ENCODE measurements around the gene RAD51AP2.
"Not testable (repeated sequence)": the region's sequence is repeated elsewhere in the genome, so short reads cannot be mapped to it uniquely, and the experiment has no call there.

Gene RAD51AP2

GRCh38 chr2:17538844-17539554 lies 20.8 kb upstream of the RAD51AP2 start:
- peak overlapping the region; percentile 85 for H3K27ac ChIP-seq

GRCh38 chr2:17538022-17538843 lies 20.0 kb upstream of the RAD51AP2 start:
- H3K27ac ChIP-seq = peak overlapping the region; percentile 85
- DNase-seq (ENCODE audit: low read depth, low spot score) = no peak

More at GRCh38 chr2:17538844-17539554, 20.8 kb upstream of the RAD51AP2 start:
- DNase-seq (ENCODE audit: low read depth, low spot score) = peak; percentile 79

GRCh38 chr2:17536416-17536815 lies 18.2 kb upstream of the RAD51AP2 start:
- peak overlapping the region; percentile 56 for H3K27ac ChIP-seq
- DNase-seq (ENCODE audit: low read depth, low spot score) = no peak

- no peak for DNase-seq (ENCODE audit: low read depth, low spot score)
Observed at GRCh38 chr2:17533546-17533945, 15.3 kb upstream of the RAD51AP2 start.

GRCh38 chr2:17529771-17530170 lies 11.5 kb upstream of the RAD51AP2 start:
- no peak for DNase-seq (ENCODE audit: low read depth, low spot score)
- H3K27ac ChIP-seq = no peak overlapping the region

More at GRCh38 chr2:17533546-17533945, 15.3 kb upstream of the RAD51AP2 start:
- no peak overlapping the region for H3K27ac ChIP-seq

- no peak for DNase-seq (ENCODE audit: low read depth, low spot score)
- H3K27ac ChIP-seq = no peak overlapping the region
Observed at GRCh38 chr2:17522303-17522702, 4.1 kb upstream of the RAD51AP2 start.

- no peak for DNase-seq (ENCODE audit: low read depth, low spot score)
- no peak overlapping the region for H3K27ac ChIP-seq
Observed at GRCh38 chr2:17521621-17522020, 3.4 kb upstream of the RAD51AP2 start.

GRCh38 chr2:17520761-17521160 lies 2.5 kb upstream of the RAD51AP2 start:
- DNase-seq (ENCODE audit: low read depth, low spot score) = no peak
- no peak overlapping the region for H3K27ac ChIP-seq

- DNase-seq (ENCODE audit: low read depth, low spot score) = no peak
- H3K27ac ChIP-seq = no peak overlapping the region
Observed at GRCh38 chr2:17519486-17519885, 1.2 kb upstream of the RAD51AP2 start.

- DNase-seq (ENCODE audit: low read depth, low spot score) = no peak
- no peak overlapping the region for H3K27ac ChIP-seq
Observed at GRCh38 chr2:17517481-17518211, 594 bp downstream of the RAD51AP2 start.

GRCh38 chr2:17515652-17516051 lies 2.6 kb downstream of the RAD51AP2 start:
- H3K27ac ChIP-seq = no peak overlapping the region
- DNase-seq (ENCODE audit: low read depth, low spot score) = no peak

GRCh38 chr2:17506736-17507616 lies 11.3 kb downstream of the RAD51AP2 start:
- peak; percentile 52 for DNase-seq (ENCODE audit: low read depth, low spot score)
- peak overlapping the region; percentile 85 for H3K27ac ChIP-seq

GRCh38 chr2:17497718-17498117 lies 20.5 kb downstream of the RAD51AP2 start:
- no peak overlapping the region for H3K27ac ChIP-seq
- DNase-seq (ENCODE audit: low read depth, low spot score) = no peak

GRCh38 chr2:17495590-17495989 lies 22.6 kb downstream of the RAD51AP2 start:
- peak; percentile 84 for DNase-seq (ENCODE audit: low read depth, low spot score)
- peak overlapping the region; percentile 66 for H3K27ac ChIP-seq

GRCh38 chr2:17490165-17490564 lies 28.1 kb downstream of the RAD51AP2 start:
- H3K27ac ChIP-seq; DNase-seq (ENCODE audit: low read depth, low spot score): not testable (repeated sequence)

GRCh38 chr2:17488610-17489009 lies 29.6 kb downstream of the RAD51AP2 start:
- not testable (repeated sequence) for DNase-seq (ENCODE audit: low read depth, low spot score); H3K27ac ChIP-seq

GRCh38 chr2:17483496-17483895 lies 34.7 kb downstream of the RAD51AP2 start:
- no peak overlapping the region for H3K27ac ChIP-seq
- no peak for DNase-seq (ENCODE audit: low read depth, low spot score)

GRCh38 chr2:17482651-17483050 lies 35.6 kb downstream of the RAD51AP2 start:
- DNase-seq (ENCODE audit: low read depth, low spot score) = no peak
- no peak overlapping the region for H3K27ac ChIP-seq

GRCh38 chr2:17479875-17480274 lies 38.4 kb downstream of the RAD51AP2 start:
- H3K27ac ChIP-seq = no peak overlapping the region
- no peak for DNase-seq (ENCODE audit: low read depth, low spot score)

GRCh38 chr2:17476830-17477229 lies 41.4 kb downstream of the RAD51AP2 start:
- DNase-seq (ENCODE audit: low read depth, low spot score) = no peak

More at GRCh38 chr2:17476830-17477229, 41.4 kb downstream of the RAD51AP2 start:
- H3K27ac ChIP-seq = no peak overlapping the region
